BE2C (cell line): ENCODE measurements around the gene AGRP.

ENCODE experiments used
- DNase-seq: peaks from one replicate; pipeline ENCODE4 v3.0.0-alpha.2; 2020
- H3K27me3 ChIP-seq: fragments of 250-450 bp; sonication (Bioruptor Pico); 2 replicates; pipeline ENCODE4 v1.5.1; 2020; ENCODE audit warnings: mild to moderate bottlenecking
- H3K36me3 ChIP-seq: fragments of 250-450 bp; sonication (Bioruptor Pico); 2 replicates; pipeline ENCODE4 v1.5.1; 2020; ENCODE audit warnings: mild to moderate bottlenecking
- H3K4me1 ChIP-seq: fragments of 250-450 bp; sonication (Bioruptor Pico); 2 replicates; pipeline ENCODE4 v1.5.1; 2020
- H3K4me3 ChIP-seq: 2 replicates; pipeline ENCODE4 v1.5.1; 2011; ENCODE audit warnings: low read depth, low read length
- H3K9me3 ChIP-seq: fragments of 250-450 bp; sonication (Bioruptor Pico); 2 replicates; pipeline ENCODE4 v1.5.1; 2020
- CTCF ChIP-seq: IDR thresholded peaks from 2 replicates; pipeline ENCODE4 v1.5.1; 2012; ENCODE audit warnings: mild to moderate bottlenecking, low read depth, low read length

Gene AGRP

DNA sequence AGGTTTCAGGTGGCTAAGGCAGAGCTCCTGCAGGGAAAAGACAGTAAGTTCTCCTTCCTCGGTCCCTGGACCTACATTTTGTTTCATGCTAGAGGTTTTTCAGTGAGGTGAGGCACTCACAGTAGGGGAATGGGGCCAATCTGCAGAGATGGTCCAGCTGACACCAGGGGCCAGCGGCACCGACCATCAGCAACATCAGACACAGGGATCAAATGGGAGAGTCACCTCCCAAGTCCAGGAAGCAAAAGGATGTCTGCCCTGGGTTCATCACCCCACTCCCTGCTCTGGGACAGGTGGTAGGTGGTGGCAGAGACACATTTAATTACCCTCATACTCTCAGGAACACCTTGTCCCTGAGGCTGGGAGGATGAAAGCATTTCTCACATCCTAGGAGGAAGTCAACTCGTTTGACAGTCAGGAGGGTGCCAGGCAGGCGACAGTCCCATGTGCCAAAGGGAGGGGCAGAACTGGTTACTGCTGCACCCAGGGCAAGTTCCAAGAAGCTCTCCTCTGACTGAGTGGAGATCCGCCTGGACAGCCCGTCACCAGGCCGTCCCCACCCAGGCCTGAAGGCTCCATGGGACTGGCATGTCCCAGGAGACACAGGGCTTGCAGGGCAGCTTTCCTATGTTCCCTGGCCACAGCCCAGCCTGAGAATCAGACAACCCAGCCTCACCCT is 21.6 kb downstream of the AGRP start:
- Histone ChIP-seq H3K9me3 (no peaks in the 10 kb centered on the region), H3K4me3 (no peak overlapping the region), H3K4me1 (peaks cover 3% of the 10 kb centered on the region), H3K36me3 (no peaks in the 10 kb centered on the region), H3K27me3 (no peaks in the 10 kb centered on the region)
- no peak for TF ChIP-seq CTCF
- no peak for DNase-seq

- H3K36me3 ChIP-seq = no peaks in the 10 kb centered on the region
- peaks cover 3% of the 10 kb centered on the region for H3K4me1 ChIP-seq
- no peak overlapping the region for H3K4me3 ChIP-seq
- no peaks in the 10 kb centered on the region for H3K27me3 ChIP-seq
- no peaks in the 10 kb centered on the region for H3K9me3 ChIP-seq
- no peak for DNase-seq
- no peak for TF ChIP-seq CTCF
Measured at GRCh38 chr16:67460961-67461360, 22.4 kb downstream of the AGRP start.

- Histone ChIP-seq H3K4me1 (no peaks in the 10 kb centered on the region), H3K36me3 (no peaks in the 10 kb centered on the region), H3K9me3 (no peaks in the 10 kb centered on the region), H3K27me3 (no peaks in the 10 kb centered on the region), H3K4me3 (no peak overlapping the region)
- no peak for DNase-seq
- no peak for TF ChIP-seq CTCF
Measured at GRCh38 chr16:67460168-67460567, 23.2 kb downstream of the AGRP start.

- no peak for TF ChIP-seq CTCF
- no peaks in the 10 kb centered on the region for H3K36me3 ChIP-seq
- H3K4me1 ChIP-seq = no peaks in the 10 kb centered on the region
- H3K9me3 ChIP-seq = no peaks in the 10 kb centered on the region
- no peaks in the 10 kb centered on the region for H3K27me3 ChIP-seq
- no peak for DNase-seq
- no peak overlapping the region for H3K4me3 ChIP-seq
Measured at GRCh38 chr16:67459861-67460150, 23.5 kb downstream of the AGRP start.

- Histone ChIP-seq H3K4me3 (no peak overlapping the region), H3K4me1 (no peaks in the 10 kb centered on the region), H3K27me3 (no peaks in the 10 kb centered on the region), H3K36me3 (no peaks in the 10 kb centered on the region), H3K9me3 (no peaks in the 10 kb centered on the region)
- no peak for DNase-seq
- TF ChIP-seq CTCF = no peak
Measured at GRCh38 chr16:67459066-67459860, 24.1 kb downstream of the AGRP start.

GRCh38 chr16:67458121-67458641 is 25.2 kb downstream of the AGRP start:
- no peaks in the 10 kb centered on the region for H3K27me3 ChIP-seq
- no peak for DNase-seq
- no peaks in the 10 kb centered on the region for H3K9me3 ChIP-seq
- 0 out of 2 replicates have a peak, but pooled peaks cover 3% of the 10 kb centered on the region for H3K36me3 ChIP-seq
- H3K4me3 ChIP-seq = no peak overlapping the region
- TF ChIP-seq CTCF = no peak
- no peaks in the 10 kb centered on the region for H3K4me1 ChIP-seq
